ENCODE measurements around the gene LCN15. TPM values are rescaled to one million over a fixed set of nuclear protein-coding genes. Genes with fewer than 3 reads are reported as not detected.
"Not testable (repeated sequence)": the region's sequence is repeated elsewhere in the genome, so short reads cannot be mapped to it uniquely, and the experiment has no call there.

The LCN15 gene
- total RNA-seq, 1 donor from 2014 or later, result not detected

DNA sequence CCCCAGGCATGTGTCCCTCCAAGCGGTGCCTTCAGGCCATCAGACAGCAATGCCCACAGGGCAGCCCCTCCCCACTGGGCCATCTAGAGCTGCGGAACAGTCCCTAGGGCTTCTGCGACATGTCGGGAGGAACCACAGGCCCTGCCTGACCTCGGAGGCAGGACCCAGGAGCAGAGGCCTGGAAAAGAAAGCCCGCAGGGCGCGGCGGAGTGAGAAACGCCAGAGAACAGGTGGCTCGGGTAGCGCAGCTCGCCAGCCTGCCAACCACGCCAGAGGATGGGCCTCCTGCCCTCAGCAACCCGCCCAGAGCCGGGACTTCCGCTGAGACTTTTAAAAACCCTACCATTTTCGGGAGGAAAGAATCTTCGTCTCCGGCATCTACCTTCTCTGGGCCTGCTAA is 7.0 kb downstream of the LCN15 start:
- intact Hi-C loops (cut with micrococcal nuclease), result no loop called here

DNA sequence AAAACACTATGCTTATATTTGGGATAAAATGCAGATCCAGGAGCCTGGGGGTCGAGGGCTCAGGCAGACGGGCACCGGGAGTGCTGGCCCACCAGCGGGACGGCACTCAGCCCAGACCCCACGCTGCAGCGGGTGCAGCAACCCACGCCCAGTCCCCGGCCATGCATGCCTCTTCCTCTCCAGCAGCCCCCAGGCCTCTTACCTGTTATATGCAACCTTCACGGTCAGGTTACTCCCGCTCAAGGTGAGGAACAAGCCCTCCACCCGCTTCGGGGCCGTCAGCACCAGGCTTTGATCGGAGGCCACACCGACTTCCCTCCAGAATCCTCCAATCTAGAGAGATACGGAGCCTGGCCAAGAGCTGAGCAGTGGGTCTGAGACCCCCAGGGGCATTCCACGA is 7.5 kb downstream of the LCN15 start:
- intact Hi-C loops (cut with micrococcal nuclease), result no loop called here

DNA sequence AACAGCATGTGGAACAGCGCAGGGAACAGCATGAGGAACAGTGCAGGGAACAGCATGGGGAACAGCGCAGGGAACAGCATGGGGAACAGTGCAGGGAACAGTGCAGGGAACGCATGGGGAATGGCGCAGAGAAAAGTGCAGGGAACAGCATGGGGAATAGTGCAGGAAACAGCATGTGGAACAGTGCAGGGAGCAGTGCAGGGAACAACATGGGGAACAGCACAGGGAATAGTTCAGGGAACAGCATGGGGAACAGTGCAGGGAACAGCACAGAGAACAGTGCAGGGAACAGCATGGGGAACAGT is 8.2 kb downstream of the LCN15 start:
- intact Hi-C loops (cut with micrococcal nuclease), result no loop called here

DNA sequence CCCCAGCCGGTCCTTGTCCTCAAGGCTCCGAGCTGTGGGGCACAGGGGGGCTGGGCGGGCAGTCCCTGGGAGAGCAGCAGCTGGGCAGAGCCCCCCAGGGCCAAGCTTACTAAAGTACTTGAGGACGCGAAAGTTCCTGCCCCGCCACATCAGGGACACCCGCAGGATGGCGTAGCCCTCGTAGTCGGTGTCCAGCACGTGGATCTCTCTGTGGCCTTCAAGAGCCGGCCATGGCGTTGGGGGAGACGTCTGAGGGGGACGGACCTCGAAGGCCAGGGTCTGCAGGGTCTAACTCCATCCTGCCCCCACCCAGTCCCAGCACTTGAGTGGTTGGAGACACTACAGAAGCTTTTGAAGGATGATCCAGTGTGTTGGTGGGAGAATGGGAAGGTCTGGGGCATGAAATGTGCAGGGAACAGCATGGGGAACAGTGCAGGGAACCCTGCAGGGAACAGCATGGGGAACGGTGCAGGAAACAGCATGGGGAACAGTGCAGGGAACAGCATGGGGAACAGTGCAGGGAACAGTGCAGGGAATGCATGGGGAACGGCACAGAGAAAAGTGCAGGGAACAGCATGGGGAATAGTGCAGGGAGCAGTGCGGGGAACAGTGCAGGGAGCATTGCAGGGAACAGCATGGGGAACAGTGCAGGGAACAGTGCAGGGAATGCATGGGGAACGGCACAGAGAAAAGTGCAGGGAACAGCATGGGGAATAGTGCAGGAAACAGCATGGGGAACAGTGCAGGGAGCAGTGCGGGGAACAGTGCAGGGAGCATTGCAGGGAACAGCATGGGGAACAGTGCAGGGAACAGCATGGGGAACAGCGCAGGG is 8.8 kb downstream of the LCN15 start:
- intact Hi-C loops (cut with micrococcal nuclease), result not testable (repeated sequence)

DNA sequence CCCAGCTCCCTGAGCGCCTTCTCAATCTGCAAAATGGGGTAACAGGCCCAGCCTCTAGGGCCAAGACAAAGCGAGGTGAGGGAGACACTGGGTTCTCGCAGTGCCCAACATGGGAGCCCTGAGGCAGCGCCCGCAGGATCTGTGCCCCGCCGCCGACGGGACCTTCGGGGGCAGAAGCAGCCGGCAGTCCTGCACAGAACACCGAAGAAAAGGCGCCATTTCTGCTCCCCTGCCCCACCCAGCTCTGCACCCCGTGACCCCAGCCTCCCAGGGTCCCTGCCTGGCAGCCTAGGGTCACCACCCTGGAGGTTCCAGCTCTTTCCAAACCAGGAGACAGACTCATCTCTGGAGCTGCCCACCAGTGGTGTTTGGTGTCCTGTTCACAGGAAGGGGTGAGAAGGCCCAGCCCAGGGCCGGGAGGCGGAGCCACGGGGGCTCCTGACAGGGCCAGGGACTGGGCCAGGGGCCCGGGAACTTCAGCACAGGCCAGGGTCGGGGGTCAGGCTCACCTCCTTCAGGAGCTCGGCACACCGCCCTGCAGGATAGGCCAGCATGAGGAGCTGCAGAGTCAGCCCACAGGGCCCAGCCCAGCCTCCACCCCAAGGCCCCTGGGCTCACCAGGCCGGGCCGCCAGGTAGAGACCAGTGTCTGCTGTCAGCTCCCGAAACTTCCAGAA is 9.6 kb downstream of the LCN15 start:
- intact Hi-C loops (cut with micrococcal nuclease), result no loop called here

DNA sequence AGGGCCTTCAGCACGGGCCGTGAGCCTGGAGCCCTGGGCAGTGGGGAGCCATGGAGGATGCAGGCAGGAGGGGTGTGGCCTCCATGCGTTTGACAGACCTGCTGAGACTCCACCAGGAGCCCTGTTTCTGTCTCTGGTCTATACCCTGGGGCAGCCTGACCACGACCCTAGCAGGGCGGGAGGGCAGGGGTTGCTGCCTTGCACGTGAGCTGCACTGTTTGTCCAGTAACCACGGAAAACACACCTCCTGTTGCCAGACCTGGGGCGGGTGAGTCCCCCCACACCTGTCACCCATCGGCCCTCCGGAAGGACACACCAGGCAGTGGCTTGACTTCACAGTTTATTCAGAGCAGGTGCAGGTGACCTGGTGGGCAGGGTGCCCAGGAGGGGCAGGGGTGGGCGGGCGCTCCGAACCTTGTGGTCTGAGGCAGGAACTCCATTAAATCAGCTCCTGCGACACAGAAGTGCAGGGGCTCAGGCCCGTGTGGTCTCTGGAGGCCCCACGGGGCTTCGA is 10.2 kb downstream of the LCN15 start:
- intact Hi-C loops (cut with micrococcal nuclease), result no loop called here

DNA sequence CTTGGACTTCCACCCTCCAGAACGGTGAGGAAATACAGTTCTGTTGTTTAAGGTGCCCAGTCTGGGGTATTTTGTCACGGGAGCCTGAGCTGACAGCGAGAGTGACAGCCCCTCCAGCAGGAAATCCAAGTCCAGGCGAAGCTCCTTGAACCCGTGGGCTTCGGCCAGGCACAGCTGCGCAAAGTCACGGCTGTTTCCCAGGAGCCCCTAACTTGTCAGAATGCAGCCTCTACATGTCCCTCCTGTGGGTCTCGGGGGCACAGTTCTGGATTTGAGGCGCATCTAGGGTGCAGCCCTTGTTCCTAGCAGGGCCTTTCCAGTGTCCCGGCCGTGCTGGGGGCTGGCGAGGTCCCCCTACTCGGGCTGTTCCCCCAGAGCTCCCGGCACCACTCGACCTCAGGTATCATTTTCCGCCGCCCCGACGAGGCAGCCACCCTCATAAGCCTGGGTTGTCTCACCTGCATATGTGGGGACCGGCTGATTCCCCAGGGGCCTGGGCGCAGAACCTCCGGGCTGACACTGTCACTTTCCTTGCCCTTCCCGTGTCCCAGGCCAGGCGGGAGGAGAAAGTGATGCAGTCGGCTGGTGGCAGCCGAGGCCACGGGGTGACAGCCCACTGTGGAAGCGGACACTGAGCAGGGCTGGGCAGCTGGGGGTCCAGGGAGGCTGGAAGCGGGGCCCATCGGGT is 10.8 kb downstream of the LCN15 start:
- intact Hi-C loops (cut with micrococcal nuclease), result no loop called here

DNA sequence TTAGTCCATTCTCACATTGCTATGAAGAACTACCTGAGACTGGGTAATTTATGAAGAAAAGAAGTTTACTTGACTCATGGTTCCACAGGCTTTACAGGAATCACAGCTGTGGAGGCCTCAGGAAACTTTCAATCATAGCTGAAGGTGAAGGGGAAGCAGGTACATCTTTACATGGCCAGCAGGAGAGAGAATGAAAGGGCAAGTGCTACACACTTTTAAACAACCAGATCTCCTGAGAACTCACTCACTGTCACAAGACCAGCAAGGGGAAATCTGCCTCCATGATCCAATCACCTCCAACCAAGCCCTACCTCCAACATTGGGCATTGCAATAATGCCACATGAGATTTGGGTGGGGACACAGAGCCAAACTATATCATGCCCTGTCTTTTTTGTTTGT is 12.5 kb downstream of the LCN15 start:
- intact Hi-C loops (cut with micrococcal nuclease), result no loop called here

DNA sequence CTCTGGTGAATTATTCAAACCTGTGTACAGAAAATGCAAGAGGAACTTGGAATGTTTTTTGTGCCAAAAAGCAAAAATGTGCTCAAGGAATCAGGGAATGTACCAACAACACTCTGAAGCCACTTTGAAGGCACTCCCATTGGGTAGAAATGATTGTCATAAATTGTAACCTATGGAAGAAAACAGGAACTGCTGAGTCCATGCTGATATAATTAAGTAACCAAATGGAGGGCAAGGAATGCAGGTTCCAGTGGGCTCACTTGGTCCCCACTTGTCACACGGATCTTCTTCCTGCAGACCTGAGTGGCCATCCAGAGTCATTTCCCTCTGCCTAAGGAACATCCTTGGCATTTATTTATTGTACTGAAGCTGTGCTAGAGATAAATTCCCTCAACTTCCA is 13.1 kb downstream of the LCN15 start:
- intact Hi-C loops (cut with micrococcal nuclease), result no loop called here

DNA sequence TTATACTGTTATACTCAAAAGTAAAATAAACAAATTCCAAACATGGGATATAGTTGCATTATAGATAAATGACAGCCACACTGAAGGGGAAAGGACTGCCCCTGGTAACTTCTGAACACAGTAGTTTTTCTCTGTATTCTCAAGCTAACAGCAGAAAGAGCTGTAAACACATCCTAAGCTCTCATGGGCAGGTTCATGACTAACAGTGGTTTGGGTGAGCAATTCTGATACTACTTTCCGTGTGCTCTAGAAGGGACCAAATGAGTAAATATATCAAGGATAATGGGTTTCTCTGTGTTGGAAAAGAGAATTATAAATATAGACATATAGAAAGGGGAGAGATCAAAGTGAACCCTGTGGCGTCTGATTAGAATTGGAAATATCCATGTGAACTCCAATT is 13.8 kb downstream of the LCN15 start:
- intact Hi-C loops (cut with micrococcal nuclease), result no loop called here

DNA sequence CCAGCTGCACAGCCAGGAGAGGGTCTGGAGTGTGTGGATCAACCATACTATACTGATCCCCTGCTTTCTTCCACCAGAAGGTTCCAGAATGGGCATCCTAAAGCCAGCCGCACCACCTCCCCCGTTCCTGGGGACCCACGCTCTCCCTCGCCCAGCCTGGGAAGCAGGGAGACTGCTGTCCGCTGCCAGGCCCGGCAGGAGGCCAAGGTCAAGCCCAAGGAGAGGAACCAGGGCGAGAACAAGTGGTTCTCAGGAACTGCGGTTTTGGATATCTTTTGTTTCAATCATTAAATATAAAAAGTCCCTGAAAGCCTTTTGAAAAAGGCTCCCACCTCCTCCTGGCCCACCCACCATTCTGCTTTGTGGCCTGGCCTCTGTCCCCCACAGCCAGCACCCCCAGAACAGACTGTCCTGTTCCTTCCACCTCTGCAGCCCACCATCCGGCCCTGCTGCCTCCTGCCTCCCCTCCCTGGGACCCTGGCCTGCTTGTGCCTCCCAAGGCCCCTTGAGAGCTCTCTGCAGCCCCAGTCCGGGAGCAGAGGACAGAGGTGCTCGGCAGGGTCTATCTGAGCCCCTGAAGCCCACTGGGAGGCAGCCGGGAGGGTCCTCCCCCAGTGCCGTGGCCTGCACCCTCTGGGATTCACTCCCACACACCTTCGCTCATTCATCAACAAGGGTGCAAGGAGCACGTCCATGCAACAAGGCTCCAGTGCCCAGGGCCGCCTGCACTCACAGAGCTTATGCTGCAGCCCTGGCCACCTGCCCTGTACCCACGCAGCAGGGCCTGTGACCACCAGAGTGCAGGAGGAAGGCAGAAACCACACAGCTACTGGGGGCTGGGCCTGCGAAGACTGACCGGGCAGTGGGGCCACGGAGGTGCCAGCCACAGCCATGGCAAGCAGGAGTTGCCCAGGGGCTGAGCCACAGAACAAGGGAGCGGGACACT is 15.4 kb downstream of the LCN15 start:
- intact Hi-C loops (cut with micrococcal nuclease), result no loop called here

DNA sequence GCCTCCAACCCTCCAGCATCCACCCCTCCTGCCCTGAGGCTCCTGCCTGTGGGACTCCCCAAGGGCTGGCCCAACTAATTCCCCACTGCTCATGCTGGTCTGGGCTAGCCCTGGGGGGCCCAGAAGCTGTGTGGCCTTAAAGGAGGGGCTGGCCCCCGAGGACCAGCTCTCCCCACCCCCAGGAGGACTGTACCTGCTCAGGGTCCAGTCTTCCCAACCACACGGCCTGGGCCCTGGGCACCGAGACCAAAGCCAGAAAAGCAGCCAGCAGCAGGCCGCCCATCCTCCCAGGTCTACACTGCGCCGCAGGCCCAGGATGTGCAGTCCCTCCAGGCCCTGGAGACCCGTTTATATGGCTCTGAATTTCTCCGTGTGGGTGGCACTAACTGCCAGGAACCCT is 16.1 kb downstream of the LCN15 start, which contains the start of gene LCN6:
Gene LCN6 (minus strand): TSS at position 325 of the 400 bp plus-strand sequence. CDS start 42 bp downstream, at position 283.
- intact Hi-C loops (cut with micrococcal nuclease), result no loop called here

DNA sequence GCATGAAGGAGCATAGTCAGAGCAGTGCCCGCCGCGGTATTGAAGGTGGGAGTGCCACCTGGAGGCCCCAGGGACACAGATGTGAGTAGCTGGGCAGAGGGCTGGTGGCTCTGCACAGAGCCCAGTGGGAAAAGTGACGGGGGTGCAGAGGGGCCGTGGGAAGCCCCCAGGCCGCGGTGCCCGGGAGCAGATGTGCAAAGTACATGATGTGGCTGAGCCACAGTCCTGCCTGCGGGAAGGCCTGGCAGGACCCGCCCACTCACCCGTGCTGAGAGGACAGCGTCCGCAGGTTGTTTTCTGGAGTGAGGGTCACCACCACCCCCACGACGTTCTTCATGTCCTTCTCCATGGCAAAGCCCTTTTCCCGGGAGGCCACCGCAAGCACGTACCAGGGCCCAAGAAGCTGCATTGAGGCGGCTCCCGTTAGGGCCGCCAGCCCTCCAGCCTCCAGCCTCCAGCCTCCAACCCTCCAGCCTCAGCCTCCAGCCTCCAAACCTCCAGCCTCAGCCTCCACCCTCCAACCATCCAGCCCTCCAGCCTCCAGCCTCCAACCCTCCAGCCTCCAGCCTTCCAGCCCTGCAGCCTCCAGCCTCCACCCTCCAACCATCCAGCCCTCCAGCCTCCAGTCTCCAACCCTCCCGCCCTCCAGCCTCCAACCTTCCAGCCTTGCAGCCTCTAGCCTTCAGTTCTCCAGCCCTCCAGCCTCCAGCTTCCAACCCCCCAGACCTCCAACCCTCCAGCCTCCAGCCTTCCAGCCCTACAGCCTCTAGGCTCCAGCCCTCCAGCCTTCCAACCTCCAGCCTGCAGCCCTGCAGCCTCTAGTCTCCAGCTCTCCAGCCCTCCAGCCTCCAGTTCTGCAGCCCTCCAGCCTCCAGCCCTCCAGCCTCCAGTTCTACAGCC is 16.9 kb downstream of the LCN15 start:
- intact Hi-C loops (cut with micrococcal nuclease), result no loop called here

DNA sequence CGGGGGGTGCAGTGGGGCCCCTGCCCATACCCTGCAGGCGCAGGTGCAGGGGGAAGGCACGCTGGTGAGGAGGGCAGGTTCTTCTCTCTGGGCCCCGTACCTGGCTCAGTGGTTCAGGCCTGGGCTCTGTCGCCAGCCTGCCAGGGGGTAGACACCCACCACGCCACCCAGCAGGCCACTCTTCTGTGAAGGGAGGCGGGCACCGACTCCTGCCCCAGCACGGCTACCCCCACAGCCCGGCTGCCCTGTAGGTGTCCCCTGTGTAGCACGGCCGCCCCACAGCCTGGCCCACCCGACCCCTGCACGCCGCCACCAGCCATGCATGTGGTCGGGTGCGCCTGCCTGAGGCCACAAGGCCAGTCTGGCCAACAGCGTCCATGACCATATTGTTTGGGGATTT is 17.7 kb downstream of the LCN15 start:
- intact Hi-C loops (cut with micrococcal nuclease), result no loop called here

DNA sequence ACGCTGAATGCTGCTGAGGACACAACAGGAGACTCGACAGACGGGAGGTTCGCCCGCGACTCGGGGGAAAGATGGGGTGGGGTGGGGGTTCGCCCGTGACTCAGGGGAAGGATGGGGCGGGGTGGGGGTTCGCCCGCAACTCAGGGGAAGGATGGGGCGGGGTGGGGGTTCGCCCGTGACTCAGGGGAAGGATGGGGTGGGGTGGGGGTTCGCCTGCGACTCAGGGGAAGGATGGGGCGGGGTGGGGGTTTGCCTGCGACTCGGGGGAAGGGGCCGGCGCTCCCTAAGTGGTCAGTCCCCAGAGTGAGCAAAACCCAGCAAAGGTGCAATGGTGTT is 18.2 kb downstream of the LCN15 start:
- intact Hi-C loops (cut with micrococcal nuclease), result no loop called here

DNA sequence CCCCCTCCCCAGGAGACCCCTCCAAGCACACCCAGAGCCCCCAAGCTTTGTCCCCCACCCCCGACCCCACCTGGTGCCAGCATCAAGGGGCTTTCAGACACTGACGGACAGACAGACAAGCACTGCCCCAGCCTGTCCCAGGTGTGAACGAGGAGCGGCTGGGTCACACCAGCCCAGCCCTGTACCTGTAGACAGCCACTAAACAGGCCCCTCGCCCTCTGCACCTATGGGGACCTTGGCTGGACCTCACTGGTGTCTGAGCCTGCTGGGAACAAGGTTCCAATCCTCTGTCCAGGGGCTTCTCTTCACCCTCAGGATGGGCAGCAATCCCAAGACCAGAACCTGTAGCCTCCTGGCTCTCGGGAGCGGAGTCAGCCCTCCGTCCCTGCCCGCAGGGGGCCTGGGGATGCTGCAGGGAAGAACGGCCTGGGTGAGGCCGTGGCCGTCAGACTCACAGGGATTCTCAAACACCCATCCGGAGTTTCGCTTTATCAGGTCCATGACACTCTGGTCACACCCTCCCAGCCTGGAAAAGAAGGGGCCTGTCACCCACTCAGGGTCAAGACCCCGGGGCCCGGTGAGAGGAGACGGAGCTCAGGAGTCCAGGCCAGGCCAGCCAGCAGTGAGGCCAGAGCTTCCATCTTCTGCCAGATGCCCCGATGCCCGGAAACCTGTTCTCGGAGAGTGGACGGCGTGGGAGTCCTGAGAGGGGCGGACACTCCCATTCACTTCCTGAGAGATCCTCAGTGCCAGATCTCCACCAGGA is 18.7 kb downstream of the LCN15 start:
- intact Hi-C loops (cut with micrococcal nuclease), result no loop called here

DNA sequence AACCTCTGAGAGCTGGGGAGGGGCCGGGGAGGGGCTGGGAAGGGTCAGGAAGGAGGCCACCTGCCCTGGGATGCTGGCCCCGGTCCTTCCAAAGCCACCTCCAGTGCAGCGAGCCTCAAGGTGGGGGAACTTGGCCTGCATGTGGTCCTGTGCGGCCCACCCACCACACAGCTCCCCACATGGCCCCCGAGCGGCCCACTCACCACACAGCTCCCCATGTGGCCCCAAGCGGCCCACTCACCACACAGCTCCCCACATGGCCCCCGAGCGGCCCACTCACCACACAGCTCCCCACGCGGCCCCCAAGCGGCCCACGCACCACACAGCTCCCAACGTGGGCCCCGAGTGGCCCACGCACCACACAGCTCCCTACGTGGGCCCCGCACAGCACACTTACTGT is 19.5 kb downstream of the LCN15 start:
- intact Hi-C loops (cut with micrococcal nuclease), result no loop called here

DNA sequence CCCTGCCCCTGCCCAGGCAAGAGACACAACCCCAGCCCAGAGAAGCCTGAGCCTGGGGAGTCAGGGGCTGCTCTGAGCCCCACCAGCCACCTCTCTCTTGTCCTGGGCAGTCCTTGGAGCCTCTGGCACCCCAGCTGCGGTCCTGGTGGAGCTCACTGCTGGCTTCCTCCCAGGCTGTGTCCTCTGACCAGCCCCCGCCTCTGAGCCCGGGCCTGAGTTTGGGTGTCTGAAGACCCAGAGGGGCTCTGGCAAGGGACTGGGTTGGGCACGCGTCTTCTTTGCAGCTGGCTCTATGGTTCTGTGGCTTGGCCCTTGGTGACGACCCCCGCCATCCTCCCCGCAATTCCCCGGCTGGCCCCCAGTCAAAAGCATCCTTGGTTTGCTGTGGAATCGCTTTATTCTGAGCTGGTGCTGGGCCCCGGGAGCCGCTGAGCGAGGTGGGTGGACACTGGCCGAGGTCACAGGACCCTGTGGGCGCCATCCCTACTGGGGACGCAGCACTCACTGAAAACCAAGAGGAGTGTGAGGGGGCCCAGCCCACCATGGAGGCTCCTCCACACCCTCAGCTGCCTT is 20.6 kb downstream of the LCN15 start:
- intact Hi-C loops (cut with micrococcal nuclease), result no loop called here

All from T-helper 2 cell treated with Interferon-gamma antibody and Interleukin-4, amounts not matched to agents 100 ng/mL and 5 ng/mL, for 36 hours (primary cell).